ENCODE measurements around the gene TAB3.

- TF ChIP-seq CTCF (IDR thresholded peaks at IDR 0.05; ENCODE audit: low read length) (no peak), EZH2phosphoT487 (IDR thresholded peaks at IDR 0.05; ENCODE audit: low read length) (no peak)
These were observed 24.7 kb downstream of the TAB3 start for GRCh38 chrX:30864383-30864785.
